Prostate gland (tissue), 2 donors: ENCODE results near the gene KRT35.

Source experiments
- POLR2A ChIP-seq: fragments of 450-650 bp; IDR thresholded peaks from one replicate; pipeline ENCODE4 v1.6.1; 2016; ENCODE audit warnings: antibody characterized with exemption, mild to moderate bottlenecking
- POLR2AphosphoS5 ChIP-seq: sonication (generic); formaldehyde crosslinking; IDR thresholded peaks from one replicate; pipeline ENCODE4 v1.6.1; 2017; ENCODE audit warnings: antibody characterized with exemption
- TF ChIP-seq, protein P1 (sequence below), 4 experiments: fragments of 200-600 bp in 2 of 4; fragments of 450-650 bp in 2 of 4; sonication (generic) in 2 of 4; IDR thresholded peaks; 1 replicate in 3 of 4; 2 replicates in 1 of 4; pipeline ENCODE4 v1.5.1; 2016 to 2019; ENCODE audit warnings: antibody characterized with exemption in 4 of 4, mild to moderate bottlenecking in 2 of 4, moderate library complexity in 2 of 4

DNA sequence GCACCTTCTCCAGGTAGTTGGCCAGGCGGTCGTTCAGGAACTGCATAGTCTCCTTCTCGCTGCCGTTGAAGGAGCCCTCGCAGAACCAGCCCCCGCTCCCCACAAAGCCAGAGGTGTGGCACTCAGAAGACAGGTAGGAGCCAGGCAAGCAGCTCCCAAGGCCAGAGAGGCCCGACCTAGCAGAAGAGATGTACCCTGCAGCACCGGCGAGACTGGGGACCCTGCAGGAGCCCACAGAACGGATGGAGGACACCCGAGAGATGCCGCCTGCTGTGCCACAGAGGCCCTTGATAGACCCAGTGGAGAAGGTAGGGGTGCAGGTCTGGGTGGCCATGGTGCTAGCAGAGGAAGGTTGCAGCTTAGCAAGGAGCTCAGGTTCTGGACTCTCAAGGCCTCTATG lies 8.6 kb upstream of the KRT35 start, which contains the start of gene KRT36:
- TF ChIP-seq POLR2A (no peak), POLR2AphosphoS5 (no peak)
- TF ChIP-seq, protein P1, sequence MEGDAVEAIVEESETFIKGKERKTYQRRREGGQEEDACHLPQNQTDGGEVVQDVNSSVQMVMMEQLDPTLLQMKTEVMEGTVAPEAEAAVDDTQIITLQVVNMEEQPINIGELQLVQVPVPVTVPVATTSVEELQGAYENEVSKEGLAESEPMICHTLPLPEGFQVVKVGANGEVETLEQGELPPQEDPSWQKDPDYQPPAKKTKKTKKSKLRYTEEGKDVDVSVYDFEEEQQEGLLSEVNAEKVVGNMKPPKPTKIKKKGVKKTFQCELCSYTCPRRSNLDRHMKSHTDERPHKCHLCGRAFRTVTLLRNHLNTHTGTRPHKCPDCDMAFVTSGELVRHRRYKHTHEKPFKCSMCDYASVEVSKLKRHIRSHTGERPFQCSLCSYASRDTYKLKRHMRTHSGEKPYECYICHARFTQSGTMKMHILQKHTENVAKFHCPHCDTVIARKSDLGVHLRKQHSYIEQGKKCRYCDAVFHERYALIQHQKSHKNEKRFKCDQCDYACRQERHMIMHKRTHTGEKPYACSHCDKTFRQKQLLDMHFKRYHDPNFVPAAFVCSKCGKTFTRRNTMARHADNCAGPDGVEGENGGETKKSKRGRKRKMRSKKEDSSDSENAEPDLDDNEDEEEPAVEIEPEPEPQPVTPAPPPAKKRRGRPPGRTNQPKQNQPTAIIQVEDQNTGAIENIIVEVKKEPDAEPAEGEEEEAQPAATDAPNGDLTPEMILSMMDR (IDR thresholded peaks at IDR 0.05) = no peak
